CD4-positive, alpha-beta T cell treated with Interleukin-15 for 4 hours (primary cell): Measurements from ENCODE around the gene TADA2B.
"Not testable (repeated sequence)": the region's sequence is repeated elsewhere in the genome, so short reads cannot be mapped to it uniquely, and the experiment has no call there.

Experiments
- DNase-seq: peaks from one replicate; pipeline ENCODE4 v3.0.0-alpha.2; 2020; ENCODE audit warnings: low spot score

Gene TADA2B

GRCh38 chr4:7083597-7084563 lies 40.7 kb downstream of the TADA2B start:
- no peak for DNase-seq

- not testable (repeated sequence) for DNase-seq
Measured at GRCh38 chr4:7084564-7084961, 41.4 kb downstream of the TADA2B start.

GRCh38 chr4:7086384-7086783 lies 43.2 kb downstream of the TADA2B start:
- DNase-seq, result no peak

- no peak for DNase-seq
Measured at GRCh38 chr4:7087036-7087435, 43.9 kb downstream of the TADA2B start.

- no peak for DNase-seq
Measured at GRCh38 chr4:7089213-7089986, 46.2 kb downstream of the TADA2B start.

- no peak for DNase-seq
Measured at GRCh38 chr4:7092026-7092425, 48.9 kb downstream of the TADA2B start.

GRCh38 chr4:7094916-7095315 lies 51.7 kb downstream of the TADA2B start:
- no peak for DNase-seq

- no peak for DNase-seq
Measured at GRCh38 chr4:7095611-7096155, 52.5 kb downstream of the TADA2B start.

GRCh38 chr4:7096236-7096635 lies 53.1 kb downstream of the TADA2B start:
- no peak for DNase-seq

GRCh38 chr4:7101692-7102515 lies 58.7 kb downstream of the TADA2B start:
- DNase-seq, result peak; percentile 52

- not testable (repeated sequence) for DNase-seq
Measured at GRCh38 chr4:7102516-7102909, 59.3 kb downstream of the TADA2B start.

GRCh38 chr4:7103031-7103606 lies 59.9 kb downstream of the TADA2B start:
- peak; percentile 76 for DNase-seq

- DNase-seq, result no peak
Measured at GRCh38 chr4:7103607-7104365, 60.6 kb downstream of the TADA2B start.

- DNase-seq, result no peak
Measured at GRCh38 chr4:7104366-7105031, 61.3 kb downstream of the TADA2B start.

- DNase-seq, result no peak
Measured at GRCh38 chr4:7105276-7105675, 62.1 kb downstream of the TADA2B start.

GRCh38 chr4:7107166-7107905 lies 64.2 kb downstream of the TADA2B start:
- no peak for DNase-seq
